HG02870 (cell line): ENCODE results near the gene ACAP2.

ENCODE experiments used
- ATAC-seq: cut with Tn5 transposase; IDR thresholded peaks from one replicate; pipeline ENCODE4 v1.9.1; 2021; ENCODE audit warnings: mild to moderate bottlenecking, moderate library complexity; ENCODE audit not compliant: unreplicated experiment

The ACAP2 gene

GRCh38 chr3:195224980-195225580, 217.7 kb downstream of the ACAP2 start:
- ATAC-seq: no peak
